ENCODE results near the gene HOXB4. TPM values are rescaled to one million over a fixed set of nuclear protein-coding genes. Genes with fewer than 3 reads are reported as not detected.

Gene HOXB4
- total RNA-seq, 1 experiment from 2014 or later, result 2.0 TPM

DNA sequence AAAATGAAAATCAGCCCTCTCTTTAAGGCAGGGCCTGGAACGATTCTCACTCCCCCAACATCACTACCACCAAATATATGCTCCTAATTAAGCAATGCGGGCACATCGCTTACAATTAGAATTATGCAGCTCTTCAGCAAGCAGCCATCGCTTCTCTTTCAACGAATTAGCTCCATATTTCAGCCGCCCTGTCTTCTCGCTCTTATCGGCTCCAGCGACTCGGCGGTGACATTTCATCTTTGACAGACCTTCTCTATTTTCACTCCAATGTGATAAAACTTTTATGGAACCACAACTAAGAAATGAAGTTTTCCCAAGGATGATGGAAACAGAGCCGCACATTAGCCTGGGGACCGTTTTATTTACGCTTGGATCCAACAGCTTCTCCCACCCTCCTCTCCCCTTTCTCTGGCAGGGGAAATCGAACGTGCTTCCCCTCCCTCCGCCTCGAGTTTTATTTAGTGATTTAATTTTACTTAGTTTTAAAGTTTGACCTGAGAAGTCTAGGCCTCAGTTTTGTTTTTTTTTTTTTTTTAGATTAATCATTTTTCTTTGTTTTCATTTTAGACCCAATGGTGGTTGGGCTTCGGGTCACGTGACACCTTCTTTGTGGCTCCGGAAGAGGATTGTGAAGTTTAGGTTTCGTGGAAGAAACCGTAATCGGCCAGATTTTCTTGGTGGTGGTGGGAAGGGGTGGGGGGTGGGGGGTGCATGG, 30.2 kb downstream of the HOXB4 start:
- intact Hi-C loops (cut with micrococcal nuclease; ENCODE audit: unreplicated experiment), result no loop called here
- POLR2A ChIA-PET (ENCODE audit: unreplicated experiment), result no interaction called here
- H3K9me2 ChIP-seq (ENCODE audit: insufficient read depth), result no peaks in the 10 kb centered on the region
- no peaks in the 10 kb centered on the region for H3K36me3 ChIP-seq (ENCODE audit: low read depth)
- H3K27ac ChIP-seq, result no peak overlapping the region
- H3F3A ChIP-seq (ENCODE audit: insufficient read depth, low read depth), result peaks cover 7% of the 10 kb centered on the region; the same call in 1 of the 2 replicates
- no peaks in the 10 kb centered on the region for H3K27me3 ChIP-seq (ENCODE audit: insufficient read depth, low read depth)
- BruUV-seq (replicated peaks), result no TSS peak
- no peaks in the 10 kb centered on the region for H3K9me3 ChIP-seq (ENCODE audit: insufficient read depth, low read depth)
- H3K79me2 ChIP-seq (ENCODE audit: low read depth), result no peaks in the 10 kb centered on the region
- no peak overlapping the region for H3K4me3 ChIP-seq
- DNase-seq, result no peak
- H4K20me1 ChIP-seq (ENCODE audit: insufficient read depth), result no peaks in the 10 kb centered on the region
- CTCF ChIA-PET, result interaction anchor here (0.5 to 0.6 kb wide), 2 partner anchors 13 to 88 kb away, joined by 3 to 5 read pairs; no protein-coding TSS in a partner anchor
- no peak overlapping the region for H3K4me2 ChIP-seq
- H2AFZ ChIP-seq, result no peak overlapping the region
- no peak for TF ChIP-seq EZH2 (IDR thresholded peaks at IDR 0.05; ENCODE audit: low read depth)
- TF ChIP-seq, protein P1, sequence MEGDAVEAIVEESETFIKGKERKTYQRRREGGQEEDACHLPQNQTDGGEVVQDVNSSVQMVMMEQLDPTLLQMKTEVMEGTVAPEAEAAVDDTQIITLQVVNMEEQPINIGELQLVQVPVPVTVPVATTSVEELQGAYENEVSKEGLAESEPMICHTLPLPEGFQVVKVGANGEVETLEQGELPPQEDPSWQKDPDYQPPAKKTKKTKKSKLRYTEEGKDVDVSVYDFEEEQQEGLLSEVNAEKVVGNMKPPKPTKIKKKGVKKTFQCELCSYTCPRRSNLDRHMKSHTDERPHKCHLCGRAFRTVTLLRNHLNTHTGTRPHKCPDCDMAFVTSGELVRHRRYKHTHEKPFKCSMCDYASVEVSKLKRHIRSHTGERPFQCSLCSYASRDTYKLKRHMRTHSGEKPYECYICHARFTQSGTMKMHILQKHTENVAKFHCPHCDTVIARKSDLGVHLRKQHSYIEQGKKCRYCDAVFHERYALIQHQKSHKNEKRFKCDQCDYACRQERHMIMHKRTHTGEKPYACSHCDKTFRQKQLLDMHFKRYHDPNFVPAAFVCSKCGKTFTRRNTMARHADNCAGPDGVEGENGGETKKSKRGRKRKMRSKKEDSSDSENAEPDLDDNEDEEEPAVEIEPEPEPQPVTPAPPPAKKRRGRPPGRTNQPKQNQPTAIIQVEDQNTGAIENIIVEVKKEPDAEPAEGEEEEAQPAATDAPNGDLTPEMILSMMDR (conservative IDR thresholded peaks at IDR 0.05), result no peak
- no peaks in the 10 kb centered on the region for H3K4me1 ChIP-seq (replicated peaks; ENCODE audit: insufficient read depth)

DNA sequence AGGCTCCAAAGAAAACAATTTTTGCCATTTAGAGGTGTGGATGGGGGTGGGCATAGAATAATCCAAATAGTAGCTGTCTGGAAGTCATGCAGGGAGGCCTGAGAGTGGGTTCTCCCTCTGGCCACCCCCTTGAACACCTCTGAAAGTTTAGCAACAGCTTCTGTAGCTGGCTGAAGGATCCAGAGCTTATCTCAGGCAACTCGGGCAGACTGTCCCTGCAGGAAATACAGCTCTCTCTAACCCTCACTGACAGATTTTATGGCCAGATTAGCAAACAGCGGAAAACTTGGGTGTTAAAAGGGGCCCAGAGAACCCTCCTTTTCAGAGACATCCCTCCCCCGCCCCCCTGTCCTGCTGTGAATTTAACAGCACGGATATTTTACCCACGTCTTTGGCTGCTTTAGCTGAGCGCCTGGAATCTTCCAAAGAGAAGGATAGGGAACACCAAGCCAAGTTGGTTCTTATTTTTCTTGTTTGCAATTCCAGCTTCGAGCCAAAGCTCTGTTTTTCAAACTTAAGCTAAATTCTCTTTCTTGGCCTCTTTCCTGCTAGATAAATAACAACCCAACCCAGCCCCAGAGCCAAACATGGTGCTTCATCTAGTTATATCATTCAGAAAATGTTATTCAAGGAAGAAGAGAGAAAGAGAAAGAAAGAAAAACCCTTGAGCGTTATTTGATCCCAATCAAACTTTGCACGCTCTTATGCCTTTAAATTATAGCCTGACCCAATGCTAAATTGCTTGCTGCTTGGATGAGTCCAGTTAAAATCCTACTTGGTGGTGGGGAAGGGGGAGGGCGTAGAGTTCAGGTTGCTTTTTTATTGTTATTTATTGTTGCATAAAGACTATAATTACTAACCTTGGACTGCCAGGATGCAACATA, 31.0 kb downstream of the HOXB4 start:
- no peak overlapping the region for H3K4me2 ChIP-seq
- POLR2A ChIA-PET (ENCODE audit: unreplicated experiment), result interaction anchor here (0.6 kb wide), 1 partner anchor 267 kb away, joined by 13 read pairs; no protein-coding TSS in a partner anchor
- no peak for DNase-seq
- H3K27me3 ChIP-seq (ENCODE audit: insufficient read depth, low read depth), result no peaks in the 10 kb centered on the region
- no peak for TF ChIP-seq EZH2 (IDR thresholded peaks at IDR 0.05; ENCODE audit: low read depth)
- TF ChIP-seq, protein P1 (conservative IDR thresholded peaks at IDR 0.05), result no peak
- BruUV-seq (replicated peaks), result no TSS peak
- intact Hi-C loops (cut with micrococcal nuclease; ENCODE audit: unreplicated experiment), result no loop called here
- no peaks in the 10 kb centered on the region for H3K4me1 ChIP-seq (replicated peaks; ENCODE audit: insufficient read depth)
- no peaks in the 10 kb centered on the region for H4K20me1 ChIP-seq (ENCODE audit: insufficient read depth)
- no peak overlapping the region for H2AFZ ChIP-seq
- no peak overlapping the region for H3K4me3 ChIP-seq
- H3K9me2 ChIP-seq (ENCODE audit: insufficient read depth), result no peaks in the 10 kb centered on the region
- no peaks in the 10 kb centered on the region for H3K36me3 ChIP-seq (ENCODE audit: low read depth)
- H3K79me2 ChIP-seq (ENCODE audit: low read depth), result no peaks in the 10 kb centered on the region
- no peaks in the 10 kb centered on the region for H3K9me3 ChIP-seq (ENCODE audit: insufficient read depth, low read depth)
- H3F3A ChIP-seq (ENCODE audit: insufficient read depth, low read depth), result peaks cover 7% of the 10 kb centered on the region; the same call in 1 of the 2 replicates
- CTCF ChIA-PET, result interaction anchor here (0.5 to 0.6 kb wide), 2 partner anchors 14 to 89 kb away, joined by 3 to 5 read pairs; no protein-coding TSS in a partner anchor
- H3K27ac ChIP-seq, result no peak overlapping the region

DNA sequence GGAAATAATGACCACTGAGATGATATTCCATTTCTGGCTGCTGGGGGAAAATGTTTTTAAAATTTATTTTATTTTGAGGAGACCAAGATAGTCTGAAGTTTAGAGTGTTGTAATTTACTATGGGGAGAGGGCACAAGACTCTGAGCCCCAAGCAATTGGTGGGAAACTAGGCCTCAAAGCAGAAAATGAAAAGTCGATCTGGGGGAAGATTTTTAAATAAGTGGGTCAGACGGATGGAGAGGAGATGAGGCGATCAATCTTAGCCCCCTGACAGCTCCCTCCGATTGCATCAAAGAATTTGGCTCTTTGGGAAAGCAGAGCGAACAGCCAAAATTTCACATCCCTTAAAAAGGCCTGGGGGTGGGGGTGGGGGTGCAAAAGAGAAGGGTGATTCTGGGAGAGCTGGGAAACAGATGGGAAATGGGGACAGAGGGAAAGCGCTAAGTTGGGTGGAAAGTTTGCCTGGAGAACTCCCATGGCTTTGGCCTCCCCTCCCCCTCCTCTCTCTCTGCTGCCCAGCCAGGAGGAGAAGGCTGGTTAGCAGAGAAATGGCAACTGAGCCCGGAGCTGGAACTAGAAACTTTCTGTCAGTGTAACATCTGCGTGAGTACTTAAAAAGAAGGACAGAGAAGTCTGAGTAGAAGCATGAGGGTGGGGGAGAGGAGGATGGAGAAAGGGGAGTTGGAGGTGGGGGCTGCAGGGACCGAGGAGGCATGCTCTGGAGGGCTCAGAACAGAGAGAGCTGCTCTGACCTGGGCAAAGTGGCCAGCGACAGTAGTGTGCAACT, 31.8 kb downstream of the HOXB4 start:
- POLR2A ChIA-PET (ENCODE audit: unreplicated experiment), result interaction anchor here (0.6 to 0.7 kb wide), 2 partner anchors 63 to 266 kb away, joined by 3 to 13 read pairs; no protein-coding TSS in a partner anchor
- Histone ChIP-seq H3K27me3 (ENCODE audit: insufficient read depth, low read depth) (no peaks in the 10 kb centered on the region), H4K20me1 (ENCODE audit: insufficient read depth) (no peaks in the 10 kb centered on the region), H2AFZ (no peak overlapping the region), H3K4me2 (no peak overlapping the region), H3F3A (ENCODE audit: insufficient read depth, low read depth) (peaks cover 7% of the 10 kb centered on the region; the same call in 1 of the 2 replicates), H3K9me3 (ENCODE audit: insufficient read depth, low read depth) (no peaks in the 10 kb centered on the region), H3K27ac (no peak overlapping the region), H3K79me2 (ENCODE audit: low read depth) (no peaks in the 10 kb centered on the region), H3K4me1 (replicated peaks; ENCODE audit: insufficient read depth) (no peaks in the 10 kb centered on the region), H3K36me3 (ENCODE audit: low read depth) (no peaks in the 10 kb centered on the region), H3K9me2 (ENCODE audit: insufficient read depth) (no peaks in the 10 kb centered on the region), H3K4me3 (no peak overlapping the region)
- no peak for DNase-seq
- TF ChIP-seq, protein P1 (conservative IDR thresholded peaks at IDR 0.05), result no peak
- no peak for TF ChIP-seq EZH2 (IDR thresholded peaks at IDR 0.05; ENCODE audit: low read depth)
- BruUV-seq (replicated peaks), result no TSS peak
- CTCF ChIA-PET, result no interaction called here
- intact Hi-C loops (cut with micrococcal nuclease; ENCODE audit: unreplicated experiment), result no loop called here

Measured in PC-9 (cell line).